ENCODE results near the gene KLF17.

The KLF17 gene

GRCh38 chr1:44118682-44119081, at the start of gene KLF17:
Gene KLF17 (plus strand): TSS chr1:44118821. CDS start chr1:44118908, 87 bp downstream.
- DNase-seq: no peak

- no peak for DNase-seq
Measured at GRCh38 chr1:44071461-44071860, 47.2 kb upstream of the KLF17 start.

- DNase-seq: no peak
Measured at GRCh38 chr1:44072204-44072603, 46.4 kb upstream of the KLF17 start.

- no peak for DNase-seq
Measured at GRCh38 chr1:44072821-44073220, 45.8 kb upstream of the KLF17 start.

- no peak for DNase-seq
Measured at GRCh38 chr1:44073528-44073927, 45.1 kb upstream of the KLF17 start.

- DNase-seq: no peak
Measured at GRCh38 chr1:44074415-44074814, 44.2 kb upstream of the KLF17 start.

GRCh38 chr1:44076066-44076465, 42.6 kb upstream of the KLF17 start:
- DNase-seq: no peak

- no peak for DNase-seq
Measured at GRCh38 chr1:44077421-44077820, 41.2 kb upstream of the KLF17 start.

GRCh38 chr1:44078104-44078503, 40.5 kb upstream of the KLF17 start:
- DNase-seq: no peak

GRCh38 chr1:44079566-44079965, 39.1 kb upstream of the KLF17 start:
- DNase-seq: no peak

- no peak for DNase-seq
Measured at GRCh38 chr1:44084998-44085675, 33.5 kb upstream of the KLF17 start.

- peak; percentile 50 for DNase-seq
Measured at GRCh38 chr1:44086692-44087474, 31.7 kb upstream of the KLF17 start.

GRCh38 chr1:44089371-44090048, 29.1 kb upstream of the KLF17 start:
- peak; percentile 73 for DNase-seq

- DNase-seq: no peak
Measured at GRCh38 chr1:44090429-44091252, 28.0 kb upstream of the KLF17 start.

GRCh38 chr1:44094047-44094446, 24.6 kb upstream of the KLF17 start:
- DNase-seq: no peak

- DNase-seq: no peak
Measured at GRCh38 chr1:44100183-44100868, 18.3 kb upstream of the KLF17 start.

- no peak for DNase-seq
Measured at GRCh38 chr1:44101328-44101727, 17.3 kb upstream of the KLF17 start.

- peak; percentile 88 for DNase-seq
Measured at GRCh38 chr1:44103270-44104131, 15.1 kb upstream of the KLF17 start.

- DNase-seq: no peak
Measured at GRCh38 chr1:44105810-44106209, 12.8 kb upstream of the KLF17 start.

GRCh38 chr1:44108241-44108640, 10.4 kb upstream of the KLF17 start:
- no peak for DNase-seq

- no peak for DNase-seq
Measured at GRCh38 chr1:44108971-44109370, 9.7 kb upstream of the KLF17 start.
